ENCODE data around the gene CLSTN2.

Gene CLSTN2

DNA sequence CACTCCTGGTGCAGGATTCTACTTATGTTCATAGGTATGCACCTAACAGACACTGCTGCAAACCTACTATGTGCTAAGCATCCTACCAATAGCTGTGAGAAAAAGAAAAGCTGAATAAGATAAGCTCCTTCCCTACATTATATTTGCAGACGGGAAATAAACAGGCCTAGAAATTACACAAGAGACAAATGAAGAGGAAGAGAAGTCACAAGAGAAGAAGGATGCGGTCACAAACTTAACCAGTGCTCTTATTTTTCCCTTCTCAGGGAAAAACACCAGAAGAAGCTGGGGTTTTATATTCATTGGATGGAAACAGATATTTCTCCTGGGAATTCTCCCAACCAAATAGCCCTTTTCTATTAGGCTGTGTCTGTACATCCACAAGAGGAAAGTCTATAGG, 633.1 kb downstream of the CLSTN2 start:
- Histone ChIP-seq H3K9ac (ENCODE audit: low read length) (no peak overlapping the region), H3K4me3 (ENCODE audit: low read length) (no peak overlapping the region), H3K9me2 (replicated peaks; ENCODE audit: insufficient read depth, low read length) (no peaks in the 10 kb centered on the region), H3K27me3 (replicated peaks; ENCODE audit: insufficient read depth, low read length) (no peaks in the 10 kb centered on the region), H3F3A (ENCODE audit: insufficient read depth, low read length) (no peaks in the 10 kb centered on the region), H3K36me3 (replicated peaks; ENCODE audit: insufficient read depth, low read length) (no peaks in the 10 kb centered on the region), H3K4me1 (ENCODE audit: low read length) (no peaks in the 10 kb centered on the region), H3K9me3 (replicated peaks; ENCODE audit: insufficient read depth, low read length) (no peaks in the 10 kb centered on the region), H3K4me2 (ENCODE audit: low read depth, low read length) (no peak overlapping the region), H3K79me2 (ENCODE audit: low read length) (no peaks in the 10 kb centered on the region), H2AFZ (ENCODE audit: low read length) (no peak overlapping the region), H3K27ac (ENCODE audit: low read length) (no peak overlapping the region), H4K20me1 (ENCODE audit: insufficient read depth, low read length) (no peaks in the 10 kb centered on the region)
- no peak for DNase-seq
- TF ChIP-seq EZH2phosphoT487 (IDR thresholded peaks at IDR 0.05; ENCODE audit: low read length) (no peak), EZH2 (optimal IDR thresholded peaks at IDR 0.05; ENCODE audit: low read depth, low read length) (no peak)
- TF ChIP-seq, protein P1, sequence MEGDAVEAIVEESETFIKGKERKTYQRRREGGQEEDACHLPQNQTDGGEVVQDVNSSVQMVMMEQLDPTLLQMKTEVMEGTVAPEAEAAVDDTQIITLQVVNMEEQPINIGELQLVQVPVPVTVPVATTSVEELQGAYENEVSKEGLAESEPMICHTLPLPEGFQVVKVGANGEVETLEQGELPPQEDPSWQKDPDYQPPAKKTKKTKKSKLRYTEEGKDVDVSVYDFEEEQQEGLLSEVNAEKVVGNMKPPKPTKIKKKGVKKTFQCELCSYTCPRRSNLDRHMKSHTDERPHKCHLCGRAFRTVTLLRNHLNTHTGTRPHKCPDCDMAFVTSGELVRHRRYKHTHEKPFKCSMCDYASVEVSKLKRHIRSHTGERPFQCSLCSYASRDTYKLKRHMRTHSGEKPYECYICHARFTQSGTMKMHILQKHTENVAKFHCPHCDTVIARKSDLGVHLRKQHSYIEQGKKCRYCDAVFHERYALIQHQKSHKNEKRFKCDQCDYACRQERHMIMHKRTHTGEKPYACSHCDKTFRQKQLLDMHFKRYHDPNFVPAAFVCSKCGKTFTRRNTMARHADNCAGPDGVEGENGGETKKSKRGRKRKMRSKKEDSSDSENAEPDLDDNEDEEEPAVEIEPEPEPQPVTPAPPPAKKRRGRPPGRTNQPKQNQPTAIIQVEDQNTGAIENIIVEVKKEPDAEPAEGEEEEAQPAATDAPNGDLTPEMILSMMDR (IDR thresholded peaks at IDR 0.05; ENCODE audit: low read length) = no peak

DNA sequence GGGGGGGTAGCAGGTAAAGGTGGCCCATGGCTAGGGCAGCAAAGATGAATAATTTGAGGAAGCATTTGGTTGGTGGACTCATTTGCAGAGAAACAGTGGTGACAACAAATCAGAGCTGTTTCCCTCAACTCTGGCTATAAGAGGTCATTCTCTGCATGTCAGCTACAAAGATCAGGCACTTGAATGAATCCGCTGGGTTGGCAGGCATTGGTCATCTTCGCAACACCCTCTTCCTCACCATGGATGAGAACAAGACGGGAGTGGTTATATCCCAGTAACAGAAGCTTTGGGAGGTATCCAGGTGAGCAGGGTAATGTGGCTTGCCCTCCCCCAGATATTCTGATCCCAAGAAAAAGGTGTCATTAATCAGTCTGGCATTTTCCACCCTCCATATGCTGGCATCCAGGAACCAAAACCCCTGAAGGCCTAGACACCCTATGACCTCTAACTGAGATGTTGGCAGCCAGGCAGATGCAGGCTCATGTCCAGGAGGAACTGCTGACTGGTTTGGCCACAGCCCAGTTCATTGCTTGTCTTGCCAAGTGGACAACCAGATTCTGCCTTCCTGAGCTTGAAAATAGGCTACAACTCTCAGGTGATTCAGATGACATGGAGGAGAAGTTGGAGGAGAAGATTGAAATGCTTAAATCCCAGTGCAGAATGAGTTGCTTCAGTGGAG, 634.0 kb downstream of the CLSTN2 start:
- Histone ChIP-seq H3K79me2 (ENCODE audit: low read length) (no peaks in the 10 kb centered on the region), H3K9me3 (replicated peaks; ENCODE audit: insufficient read depth, low read length) (no peaks in the 10 kb centered on the region), H4K20me1 (ENCODE audit: insufficient read depth, low read length) (no peaks in the 10 kb centered on the region), H3K9me2 (replicated peaks; ENCODE audit: insufficient read depth, low read length) (no peaks in the 10 kb centered on the region), H3K4me3 (ENCODE audit: low read length) (no peak overlapping the region), H3K27me3 (replicated peaks; ENCODE audit: insufficient read depth, low read length) (no peaks in the 10 kb centered on the region), H3F3A (ENCODE audit: insufficient read depth, low read length) (no peaks in the 10 kb centered on the region), H2AFZ (ENCODE audit: low read length) (no peak overlapping the region), H3K27ac (ENCODE audit: low read length) (no peak overlapping the region), H3K4me1 (ENCODE audit: low read length) (no peaks in the 10 kb centered on the region), H3K4me2 (ENCODE audit: low read depth, low read length) (no peak overlapping the region), H3K36me3 (replicated peaks; ENCODE audit: insufficient read depth, low read length) (no peaks in the 10 kb centered on the region), H3K9ac (ENCODE audit: low read length) (no peak overlapping the region)
- TF ChIP-seq, protein P1 (IDR thresholded peaks at IDR 0.05; ENCODE audit: low read length) = no peak
- TF ChIP-seq EZH2 (optimal IDR thresholded peaks at IDR 0.05; ENCODE audit: low read depth, low read length) (no peak), EZH2phosphoT487 (IDR thresholded peaks at IDR 0.05; ENCODE audit: low read length) (no peak)
- no peak for DNase-seq

GRCh38 chr3:140570602-140571001, 635.6 kb downstream of the CLSTN2 start:
- H3K4me1 ChIP-seq (ENCODE audit: low read length) = no peaks in the 10 kb centered on the region

More at GRCh38 chr3:140570602-140571001, 635.6 kb downstream of the CLSTN2 start:
- Histone ChIP-seq H2AFZ (ENCODE audit: low read length) (no peak overlapping the region), H3K9me2 (replicated peaks; ENCODE audit: insufficient read depth, low read length) (no peaks in the 10 kb centered on the region), H3K27ac (ENCODE audit: low read length) (no peak overlapping the region), H3K27me3 (replicated peaks; ENCODE audit: insufficient read depth, low read length) (no peaks in the 10 kb centered on the region), H3K9ac (ENCODE audit: low read length) (no peak overlapping the region), H3K79me2 (ENCODE audit: low read length) (no peaks in the 10 kb centered on the region), H4K20me1 (ENCODE audit: insufficient read depth, low read length) (no peaks in the 10 kb centered on the region), H3F3A (ENCODE audit: insufficient read depth, low read length) (no peaks in the 10 kb centered on the region), H3K36me3 (replicated peaks; ENCODE audit: insufficient read depth, low read length) (no peaks in the 10 kb centered on the region), H3K9me3 (replicated peaks; ENCODE audit: insufficient read depth, low read length) (no peaks in the 10 kb centered on the region), H3K4me3 (ENCODE audit: low read length) (no peak overlapping the region), H3K4me2 (ENCODE audit: low read depth, low read length) (no peak overlapping the region)
- TF ChIP-seq EZH2phosphoT487 (IDR thresholded peaks at IDR 0.05; ENCODE audit: low read length) = no peak
- TF ChIP-seq EZH2 (optimal IDR thresholded peaks at IDR 0.05; ENCODE audit: low read depth, low read length) = no peak
- TF ChIP-seq, protein P1 (IDR thresholded peaks at IDR 0.05; ENCODE audit: low read length) = no peak
- no peak for DNase-seq

Measured in MM.1S (cell line).